Tibial nerve (tissue), 4 donors: ENCODE results near the gene MAPK8IP1. TPM values are rescaled to one million over a fixed set of nuclear protein-coding genes. Genes with fewer than 3 reads are reported as not detected.

Experiments used
- DNase-seq, 2 donors: peaks; one replicate each; pipeline ENCODE4 v3.0.0-alpha.2; 2019; ENCODE audit warnings: low spot score in 2 of 2
- H3K27ac ChIP-seq, 4 donors: fragments of 200-600 bp; sonication (generic) in 3 of 4; one replicate each; pipeline ENCODE4 v1.5.1; 2017 to 2019; ENCODE audit warnings: mild to moderate bottlenecking in 1 of 4
- H3K27me3 ChIP-seq, 2 donors: fragments of 200-600 bp; sonication (generic) in 1 of 2; one replicate each; pipeline versions ENCODE4 v1.5.1 to v1.6.0; 2017 to 2019
- H3K36me3 ChIP-seq, 3 donors: fragments of 200-600 bp; sonication (generic); one replicate each; pipeline ENCODE4 v1.5.1; 2018 to 2019
- H3K4me1 ChIP-seq, 4 donors: fragments of 200-600 bp; sonication (generic) in 3 of 4; one replicate each; pipeline ENCODE4 v1.5.1; 2017 to 2019
- H3K4me3 ChIP-seq, 4 donors: fragments of 200-600 bp; sonication (generic) in 3 of 4; one replicate each; pipeline ENCODE4 v1.5.1; 2017 to 2019; ENCODE audit warnings: mild to moderate bottlenecking in 1 of 4, moderate library complexity in 1 of 4
- H3K9me3 ChIP-seq, 4 donors: fragments of 200-600 bp; sonication (generic) in 3 of 4; one replicate each; pipeline ENCODE4 v1.5.1; 2017 to 2019
- CTCF ChIP-seq, 5 experiments: fragments of 200-600 bp in 3 of 5; fragments of 450-650 bp in 2 of 5; sonication (generic) in 3 of 5; IDR thresholded peaks; one replicate each; pipeline ENCODE4 v1.5.1; 2016 to 2019; ENCODE audit warnings: antibody characterized with exemption in 5 of 5, mild to moderate bottlenecking in 3 of 5, moderate library complexity in 2 of 5
- EP300 ChIP-seq, 2 donors: sonication (generic); formaldehyde crosslinking; IDR thresholded peaks; one replicate each; pipeline ENCODE4 v1.6.1; 2017; ENCODE audit warnings: antibody characterized with exemption in 2 of 2, mild to moderate bottlenecking in 1 of 2
- POLR2A ChIP-seq, 2 donors: fragments of 450-650 bp; IDR thresholded peaks; one replicate each; pipeline ENCODE4 v1.6.1; 2017; ENCODE audit warnings: antibody characterized with exemption in 2 of 2, mild to moderate bottlenecking in 2 of 2, moderate library complexity in 2 of 2
- WGBS, 2 donors: methylation state at CpG; one replicate each; pipeline ENCODE4 v1.1.5; 2018; 5-methylcytosine and 5-hydroxymethylcytosine counted together
- total RNA-seq, 4 donors: library from RNA; depleted of rRNA; stranded (reverse); fragments of >200 nt; gene quantifications; one replicate each; pipeline ENCODE4 v1.1.0, GENCODE V29; 2016

The MAPK8IP1 gene
- total RNA-seq, 4 donors from 2014 or later = 165 to 298 (median 230) TPM

GRCh38 chr11:45917623-45918330 lies 32.3 kb downstream of the MAPK8IP1 start, which contains the start of gene PEX16:
Gene PEX16, minus strand, starts transcription at chr11:45917877. Its CDS starts 66 bp downstream, at chr11:45917811.
- DNase-seq = peak; percentile 92 to 94
- Histone ChIP-seq H3K9me3 (no peaks in the 10 kb centered on the region), H3K27me3 (peaks cover 0 to 18% of the 10 kb centered on the region in 2 donors), H3K4me1 (peaks cover 0 to 40% (median 24%) of the 10 kb centered on the region in 4 donors), H3K36me3 (peaks cover 0 to 33% (median 14%) of the 10 kb centered on the region in 3 donors), H3K27ac (peak within 1 kb of the TSS; percentile 84 to 94 (median 92)), H3K4me3 (peak within 1 kb of the TSS; percentile 63 to 89 (median 78))
- WGBS, 2 donors = 0 to 1% methylated on average over 27 to 32 of the region's 45 CpGs
- TF ChIP-seq CTCF (IDR thresholded peaks at IDR 0.05) (peak in 1 of 5 experiments; percentile 29), POLR2A (IDR thresholded peaks at IDR 0.05) (peak; percentile 41 to 81), EP300 (IDR thresholded peaks at IDR 0.05) (peak; percentile 93 to 98)

GRCh38 chr11:45918331-45918941 lies 33.0 kb downstream of the MAPK8IP1 start:
- TF ChIP-seq CTCF (IDR thresholded peaks at IDR 0.05) (no peak), EP300 (IDR thresholded peaks at IDR 0.05) (peak in 1 of 2 donors; percentile 86), POLR2A (IDR thresholded peaks at IDR 0.05) (peak; percentile 40 to 54)
- WGBS, 2 donors = 0 to 1% methylated on average over 36 to 38 of the region's 38 CpGs
- Histone ChIP-seq H3K4me1 (peaks cover 0 to 45% (median 26%) of the 10 kb centered on the region in 4 donors), H3K4me3 (peak overlapping the region; percentile 63 to 89 (median 78)), H3K36me3 (peaks cover 0 to 27% (median 10%) of the 10 kb centered on the region in 3 donors), H3K27ac (peak overlapping the region; percentile 84 to 94 (median 92)), H3K9me3 (no peaks in the 10 kb centered on the region), H3K27me3 (peaks cover 0 to 25% of the 10 kb centered on the region in 2 donors)
- DNase-seq = peak; percentile 71 to 79

GRCh38 chr11:45918962-45919675 lies 33.7 kb downstream of the MAPK8IP1 start:
- peak overlapping the region; percentile 84 to 94 (median 92) for H3K27ac ChIP-seq
- peak overlapping the region in 3 of 4 donors; percentile 70 to 89 (median 86) for H3K4me3 ChIP-seq
- H3K4me1 ChIP-seq = peaks cover 0 to 45% (median 26%) of the 10 kb centered on the region in 4 donors

GRCh38 chr11:45919806-45920530 lies 34.5 kb downstream of the MAPK8IP1 start:
- no peak overlapping the region for H3K4me3 ChIP-seq
- no peak overlapping the region for H3K27ac ChIP-seq
- TF ChIP-seq EP300 (IDR thresholded peaks at IDR 0.05) (no peak), POLR2A (IDR thresholded peaks at IDR 0.05) (no peak), CTCF (IDR thresholded peaks at IDR 0.05) (no peak)
- peaks cover 0 to 45% (median 26%) of the 10 kb centered on the region in 4 donors for H3K4me1 ChIP-seq
- no peaks in the 10 kb centered on the region for H3K9me3 ChIP-seq
- WGBS, 2 donors = 74 to 81% methylated on average over 11 to 13 of the region's 13 CpGs
- peaks cover 0 to 35% of the 10 kb centered on the region in 2 donors for H3K27me3 ChIP-seq
- H3K36me3 ChIP-seq = peaks cover 0 to 11% (median 0%) of the 10 kb centered on the region in 3 donors
- DNase-seq = no peak

More at GRCh38 chr11:45918962-45919675, 33.7 kb downstream of the MAPK8IP1 start:
- H3K27me3 ChIP-seq = peaks cover 0 to 29% of the 10 kb centered on the region in 2 donors
- no peaks in the 10 kb centered on the region for H3K9me3 ChIP-seq
- TF ChIP-seq POLR2A (IDR thresholded peaks at IDR 0.05) = no peak
- TF ChIP-seq EP300 (IDR thresholded peaks at IDR 0.05) = no peak
- no peak for TF ChIP-seq CTCF (IDR thresholded peaks at IDR 0.05)
- H3K36me3 ChIP-seq = peaks cover 0 to 20% (median 3%) of the 10 kb centered on the region in 3 donors
- DNase-seq = no peak
- 57 to 62% methylated on average over 7 of the region's 7 CpGs for WGBS, 2 donors
